ENCODE data around the gene ACSM2B. TPM values are rescaled to one million over a fixed set of nuclear protein-coding genes. Genes with fewer than 3 reads are reported as not detected.
"Not testable (repeated sequence)": the region's sequence is repeated elsewhere in the genome, so short reads cannot be mapped to it uniquely, and the experiment has no call there.

ACSM2B gene
- total RNA-seq, 1 donor from 2014 or later = not detected

DNA sequence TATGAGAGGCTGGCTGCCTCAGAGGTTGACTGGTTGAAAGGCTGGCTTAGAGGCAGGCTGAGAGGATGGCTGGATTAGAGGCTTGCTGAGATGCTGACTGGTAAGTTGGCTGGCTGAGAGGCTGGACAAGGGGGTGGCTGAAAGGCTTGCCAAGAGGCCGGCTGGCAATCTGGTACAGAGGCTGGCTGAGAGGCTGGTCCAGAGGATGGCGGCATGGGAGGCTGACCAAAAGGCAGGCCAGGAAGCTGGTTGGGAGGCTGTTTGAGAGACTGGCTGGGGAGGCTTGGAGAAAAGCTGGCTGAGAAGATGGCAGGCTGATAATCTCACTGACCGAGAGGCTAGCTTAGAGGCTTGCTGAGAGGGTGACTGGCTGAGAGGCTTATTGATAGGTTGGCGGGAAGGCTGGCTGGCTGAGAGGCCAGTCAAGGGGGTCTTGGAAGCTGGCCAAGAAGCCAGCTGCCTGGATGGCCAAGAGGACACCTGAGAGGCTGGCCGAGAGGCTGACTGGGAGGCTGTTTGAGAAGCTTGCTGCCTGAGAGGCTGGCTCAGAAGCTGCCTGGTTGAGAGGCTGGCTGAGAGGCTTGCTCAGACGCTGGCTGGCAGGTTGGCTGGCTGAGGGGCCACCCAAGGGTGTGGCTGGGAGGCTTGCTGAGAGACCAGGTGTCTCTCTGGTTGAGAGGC is 34.2 kb upstream of the ACSM2B start:
- TF ChIP-seq CTCF (IDR thresholded peaks at IDR 0.05) = no peak
- Mint-ChIP-seq H3K27ac (ENCODE audit: unreplicated experiment) (no peak overlapping the region), H3K36me3 (ENCODE audit: unreplicated experiment) (no peaks in the 10 kb centered on the region), H3K4me3 (ENCODE audit: unreplicated experiment) (no peak overlapping the region), H3K9me3 (ENCODE audit: unreplicated experiment) (peaks cover 16% of the 10 kb centered on the region), H3K27me3 (ENCODE audit: unreplicated experiment) (no peaks in the 10 kb centered on the region), H3K4me1 (ENCODE audit: unreplicated experiment) (no peaks in the 10 kb centered on the region)
- DNase-seq (ENCODE audit: extremely low spot score, unreplicated experiment) = peak; percentile 73

- H3K4me1 Mint-ChIP-seq (ENCODE audit: unreplicated experiment) = not testable (repeated sequence)
These were observed 26.0 kb upstream of the ACSM2B start for GRCh38 chr16:20602205-20602604.

GRCh38 chr16:20599475-20599874 is 23.3 kb upstream of the ACSM2B start:
- H3K27me3 Mint-ChIP-seq (ENCODE audit: unreplicated experiment); DNase-seq (ENCODE audit: extremely low spot score, unreplicated experiment); H3K4me3 Mint-ChIP-seq (ENCODE audit: unreplicated experiment); H3K27ac Mint-ChIP-seq (ENCODE audit: unreplicated experiment); H3K36me3 Mint-ChIP-seq (ENCODE audit: unreplicated experiment); H3K4me1 Mint-ChIP-seq (ENCODE audit: unreplicated experiment): not testable (repeated sequence)
- peaks cover 42% of the 10 kb centered on the region for H3K9me3 Mint-ChIP-seq (ENCODE audit: unreplicated experiment)

More at GRCh38 chr16:20602205-20602604, 26.0 kb upstream of the ACSM2B start:
- not testable (repeated sequence) for H3K27me3 Mint-ChIP-seq (ENCODE audit: unreplicated experiment); H3K36me3 Mint-ChIP-seq (ENCODE audit: unreplicated experiment); H3K27ac Mint-ChIP-seq (ENCODE audit: unreplicated experiment); H3K4me3 Mint-ChIP-seq (ENCODE audit: unreplicated experiment)
- peaks cover 38% of the 10 kb centered on the region for H3K9me3 Mint-ChIP-seq (ENCODE audit: unreplicated experiment)
- peak; percentile 60 for DNase-seq (ENCODE audit: extremely low spot score, unreplicated experiment)

DNA sequence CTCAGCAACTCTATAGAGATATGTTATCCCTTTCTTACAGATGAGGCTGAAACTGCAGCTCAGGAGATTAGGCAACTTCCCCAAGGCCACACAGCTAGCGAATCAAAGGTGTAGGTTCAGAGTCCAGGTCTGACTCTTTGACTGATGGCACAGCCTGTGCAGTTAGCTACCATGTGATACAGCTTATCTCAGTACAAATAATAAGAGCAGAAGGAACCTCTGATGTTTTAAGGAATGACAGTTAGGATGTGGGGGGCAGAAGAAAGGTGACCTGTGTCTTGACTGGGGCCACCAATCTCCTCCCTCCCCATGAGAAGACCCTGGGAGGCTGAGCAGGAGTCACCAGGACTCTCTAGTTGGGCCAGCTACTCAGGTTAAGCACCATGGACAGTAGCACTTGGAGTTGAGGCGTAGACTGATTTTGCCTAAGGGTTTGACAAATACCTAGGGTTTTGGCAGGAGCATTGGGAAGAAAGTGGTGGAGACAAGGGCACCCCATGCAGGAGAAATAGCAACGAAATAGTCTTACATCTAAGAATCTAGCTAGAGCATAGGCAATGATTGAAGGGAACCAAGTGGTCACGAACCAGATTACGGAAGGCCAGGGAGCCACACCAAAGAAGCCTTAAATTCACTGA is 22.8 kb upstream of the ACSM2B start:
- Mint-ChIP-seq H3K9me3 (ENCODE audit: unreplicated experiment) (peaks cover 42% of the 10 kb centered on the region), H3K4me1 (ENCODE audit: unreplicated experiment) (no peaks in the 10 kb centered on the region), H3K36me3 (ENCODE audit: unreplicated experiment) (no peaks in the 10 kb centered on the region), H3K4me3 (ENCODE audit: unreplicated experiment) (no peak overlapping the region), H3K27ac (ENCODE audit: unreplicated experiment) (no peak overlapping the region), H3K27me3 (ENCODE audit: unreplicated experiment) (no peaks in the 10 kb centered on the region)
- no peak for TF ChIP-seq CTCF (IDR thresholded peaks at IDR 0.05)
- DNase-seq (ENCODE audit: extremely low spot score, unreplicated experiment) = no peak

DNA sequence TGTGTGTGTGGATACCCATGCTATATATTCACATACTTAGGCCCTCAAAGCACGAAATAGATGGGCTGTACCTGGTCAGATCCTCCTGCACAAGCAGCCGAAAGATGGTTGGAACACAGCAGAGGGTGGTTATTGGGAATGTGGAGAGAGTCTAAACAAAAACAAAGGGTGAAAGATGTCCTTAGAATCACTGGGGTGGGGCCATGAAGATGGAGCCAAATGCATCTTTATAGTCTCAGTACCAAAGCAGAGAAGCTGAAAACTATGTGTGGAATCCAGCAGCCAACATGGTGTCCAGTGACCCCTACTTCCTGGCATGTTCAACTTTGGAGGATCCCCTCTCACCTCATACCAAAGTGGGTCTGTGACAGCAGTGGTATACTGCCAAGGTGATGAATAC is 19.5 kb upstream of the ACSM2B start:
- H3K27ac Mint-ChIP-seq (ENCODE audit: unreplicated experiment); DNase-seq (ENCODE audit: extremely low spot score, unreplicated experiment); H3K4me1 Mint-ChIP-seq (ENCODE audit: unreplicated experiment); H3K36me3 Mint-ChIP-seq (ENCODE audit: unreplicated experiment); H3K4me3 Mint-ChIP-seq (ENCODE audit: unreplicated experiment); H3K27me3 Mint-ChIP-seq (ENCODE audit: unreplicated experiment): not testable (repeated sequence)
- peaks cover 36% of the 10 kb centered on the region for H3K9me3 Mint-ChIP-seq (ENCODE audit: unreplicated experiment)

DNA sequence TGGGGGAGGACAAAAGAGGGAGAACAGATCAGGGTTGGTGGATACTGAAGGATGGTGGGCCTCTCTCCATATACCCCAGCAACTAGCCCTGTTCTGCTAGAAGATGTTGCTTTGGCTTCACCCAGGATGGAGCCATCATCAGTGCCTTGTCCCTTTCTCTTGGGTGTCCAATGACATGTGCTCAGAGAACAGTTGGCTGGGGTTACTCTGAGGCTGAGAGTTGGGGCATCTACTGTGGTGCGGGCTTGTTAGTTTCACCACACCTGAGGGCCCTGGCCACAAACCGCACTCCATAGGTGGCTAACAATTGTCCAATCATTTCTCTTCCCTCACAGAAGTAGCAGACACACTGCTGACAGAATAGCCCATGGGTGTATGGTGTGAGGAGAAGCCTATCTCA is 18.9 kb upstream of the ACSM2B start:
- H3K4me3 Mint-ChIP-seq (ENCODE audit: unreplicated experiment); H3K27ac Mint-ChIP-seq (ENCODE audit: unreplicated experiment); H3K4me1 Mint-ChIP-seq (ENCODE audit: unreplicated experiment); H3K36me3 Mint-ChIP-seq (ENCODE audit: unreplicated experiment); H3K27me3 Mint-ChIP-seq (ENCODE audit: unreplicated experiment); DNase-seq (ENCODE audit: extremely low spot score, unreplicated experiment): not testable (repeated sequence)
- H3K9me3 Mint-ChIP-seq (ENCODE audit: unreplicated experiment) = peaks cover 32% of the 10 kb centered on the region

DNA sequence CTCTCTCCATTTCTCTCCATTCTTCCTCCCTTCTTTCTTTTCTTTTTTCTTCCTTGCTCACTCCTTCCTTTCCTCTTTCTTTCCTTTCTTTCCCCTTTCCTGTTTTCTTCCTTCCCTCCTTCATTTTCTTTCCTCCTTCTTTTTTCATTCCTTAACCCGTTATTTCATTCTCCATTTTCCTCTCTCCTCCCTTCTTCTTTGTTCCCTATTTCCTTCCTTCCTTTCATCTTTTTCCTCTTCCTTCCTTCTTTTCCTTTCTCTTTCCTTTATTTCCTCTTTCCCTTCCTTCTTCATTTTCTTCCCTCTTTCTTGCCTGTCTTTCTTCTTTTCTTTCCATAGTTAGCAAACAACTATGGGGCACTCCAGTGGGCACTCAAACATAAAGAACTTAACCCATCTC is 16.6 kb upstream of the ACSM2B start:
- H3K4me3 Mint-ChIP-seq (ENCODE audit: unreplicated experiment); H3K36me3 Mint-ChIP-seq (ENCODE audit: unreplicated experiment); H3K27me3 Mint-ChIP-seq (ENCODE audit: unreplicated experiment); DNase-seq (ENCODE audit: extremely low spot score, unreplicated experiment); H3K27ac Mint-ChIP-seq (ENCODE audit: unreplicated experiment); H3K4me1 Mint-ChIP-seq (ENCODE audit: unreplicated experiment): not testable (repeated sequence)
- peaks cover 14% of the 10 kb centered on the region for H3K9me3 Mint-ChIP-seq (ENCODE audit: unreplicated experiment)

DNA sequence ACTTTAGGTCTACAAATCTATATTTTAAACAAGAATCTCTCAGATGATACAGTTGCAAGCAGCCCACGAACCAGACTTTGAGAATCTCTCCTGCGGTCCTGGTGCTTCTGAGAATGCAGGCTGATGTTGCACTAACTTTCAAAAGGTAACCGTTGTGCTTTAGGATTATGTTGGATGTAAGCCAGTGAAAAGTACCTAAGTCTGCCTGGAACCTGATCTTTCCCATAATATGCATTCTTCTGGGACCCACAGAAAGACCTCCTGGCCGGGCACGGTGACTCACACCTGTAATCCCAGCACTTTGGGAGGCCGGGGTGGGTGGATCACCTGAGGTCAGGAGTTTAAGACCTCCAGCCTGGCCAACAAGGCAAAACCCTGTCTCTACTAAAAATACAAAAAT is 13.3 kb upstream of the ACSM2B start:
- not testable (repeated sequence) for DNase-seq (ENCODE audit: extremely low spot score, unreplicated experiment); H3K4me3 Mint-ChIP-seq (ENCODE audit: unreplicated experiment); H3K27ac Mint-ChIP-seq (ENCODE audit: unreplicated experiment); H3K4me1 Mint-ChIP-seq (ENCODE audit: unreplicated experiment); H3K9me3 Mint-ChIP-seq (ENCODE audit: unreplicated experiment); H3K27me3 Mint-ChIP-seq (ENCODE audit: unreplicated experiment); H3K36me3 Mint-ChIP-seq (ENCODE audit: unreplicated experiment)

- not testable (repeated sequence) for H3K27me3 Mint-ChIP-seq (ENCODE audit: unreplicated experiment); H3K36me3 Mint-ChIP-seq (ENCODE audit: unreplicated experiment); H3K4me3 Mint-ChIP-seq (ENCODE audit: unreplicated experiment); H3K9me3 Mint-ChIP-seq (ENCODE audit: unreplicated experiment); H3K4me1 Mint-ChIP-seq (ENCODE audit: unreplicated experiment); DNase-seq (ENCODE audit: extremely low spot score, unreplicated experiment)
- H3K27ac Mint-ChIP-seq (ENCODE audit: unreplicated experiment) = peak overlapping the region; percentile 38
These were observed 11.5 kb upstream of the ACSM2B start for GRCh38 chr16:20587645-20588074.

DNA sequence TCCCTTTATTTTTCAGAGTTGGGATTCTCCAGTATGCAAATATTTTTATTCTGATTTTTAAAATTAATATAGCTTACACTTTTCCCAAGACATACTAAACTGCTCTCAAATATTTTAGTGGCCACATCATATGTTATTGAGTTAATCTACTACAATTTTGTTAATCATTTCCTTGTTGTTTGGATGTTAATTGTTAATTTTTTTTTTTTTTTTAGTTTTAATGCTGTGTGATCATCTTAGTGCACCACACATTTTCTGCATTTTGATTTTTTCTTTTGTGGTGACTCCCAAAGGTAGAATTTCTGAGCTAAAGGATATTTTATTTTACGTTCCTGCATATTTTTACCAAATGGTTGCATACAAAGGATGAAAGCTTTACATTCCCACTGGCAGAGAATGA is 10.5 kb upstream of the ACSM2B start:
- not testable (repeated sequence) for H3K27me3 Mint-ChIP-seq (ENCODE audit: unreplicated experiment); H3K4me1 Mint-ChIP-seq (ENCODE audit: unreplicated experiment); H3K9me3 Mint-ChIP-seq (ENCODE audit: unreplicated experiment); DNase-seq (ENCODE audit: extremely low spot score, unreplicated experiment); H3K36me3 Mint-ChIP-seq (ENCODE audit: unreplicated experiment); H3K4me3 Mint-ChIP-seq (ENCODE audit: unreplicated experiment); H3K27ac Mint-ChIP-seq (ENCODE audit: unreplicated experiment)
